ENCODE measurements around the gene SEMA4F.

- TF ChIP-seq EZH2 (IDR thresholded peaks at IDR 0.05; ENCODE audit: borderline replicate concordance) (no peak), CTCF (IDR thresholded peaks at IDR 0.05; ENCODE audit: poor library complexity) (no peak)
These were observed 65.0 kb downstream of the SEMA4F start for GRCh38 chr2:74719066-74719465.
